H1 (cell line): ENCODE measurements around the gene XYLB. TPM values are rescaled to one million over a fixed set of nuclear protein-coding genes. Genes with fewer than 3 reads are reported as not detected.
"Not testable (repeated sequence)": the region's sequence is repeated elsewhere in the genome, so short reads cannot be mapped to it uniquely, and the experiment has no call there.

Source experiments
- CTCF ChIA-PET: fragments of 300-600 bp; sonication (Branson Sonifier 250); formaldehyde crosslinking; loops from one replicate; lab custom pipeline; 2021; ENCODE audit not compliant: partially characterized antibody; lab: Charles Lee
- POLR2A ChIA-PET: fragments of 300-600 bp; sonication (Branson Sonifier 250); formaldehyde crosslinking; loops from one replicate; lab custom pipeline; 2021; ENCODE audit warnings: inconsistent platforms; ENCODE audit not compliant: partially characterized antibody; lab: Charles Lee
- DNase-seq, 2 experiments: peaks; one replicate each; pipeline versions ENCODE4 v3.0.0 to v3.0.0-alpha.2; 2010 to 2022; ENCODE audit warnings: low spot score in 2 of 2, low read depth in 1 of 2, mixed read lengths in 1 of 2
- FAIRE-seq: peaks from 2 replicates; lab custom pipeline; 2011; peaks lifted over from hg19 to GRCh38; lab: Jason Lieb, UNC
- H2AFZ ChIP-seq: 2 replicates; pipeline ENCODE4 v1.8.1; 2012; ENCODE audit warnings: low read length, inconsistent platforms
- H2AK5ac ChIP-seq: 2 replicates; pipeline ENCODE4 v1.6.1; 2013; ENCODE audit warnings: low read depth, low read length
- H2BK120ac ChIP-seq: replicated peaks from 2 replicates; pipeline ENCODE3; 2013; ENCODE audit warnings: low read depth, low read length, inconsistent platforms
- H2BK12ac ChIP-seq: 2 replicates; pipeline ENCODE4 v1.6.1; 2013; ENCODE audit warnings: low read depth, low read length
- H2BK15ac ChIP-seq: 2 replicates; pipeline ENCODE4 v1.6.1; 2013; ENCODE audit warnings: low read length
- H2BK20ac ChIP-seq: 2 replicates; pipeline ENCODE4 v1.6.1; 2013; ENCODE audit warnings: low read length
- H2BK5ac ChIP-seq: 2 replicates; pipeline ENCODE4 v1.6.1; 2013; ENCODE audit warnings: low read depth, low read length
- H3K14ac ChIP-seq: 2 replicates; pipeline ENCODE4 v1.6.1; 2013; ENCODE audit warnings: inconsistent platforms; ENCODE audit not compliant: insufficient read length
- H3K18ac ChIP-seq: 2 replicates; pipeline ENCODE4 v1.6.1; 2013; ENCODE audit warnings: low read length; ENCODE audit errors: extremely low read depth
- H3K23ac ChIP-seq: 2 replicates; pipeline ENCODE4 v1.6.1; 2013; ENCODE audit warnings: inconsistent platforms; ENCODE audit not compliant: insufficient read length
- H3K23me2 ChIP-seq: 2 replicates; pipeline ENCODE4 v1.6.1; 2013; ENCODE audit warnings: low read depth, low read length
- H3K27ac ChIP-seq: 2 replicates; pipeline ENCODE4 v1.6.1; 2011; ENCODE audit warnings: low read depth, low read length, inconsistent platforms
- H3K27me3 ChIP-seq, 4 experiments: replicated peaks in 1 of 4; 1 replicate in 1 of 4; 2 replicates in 3 of 4; pipeline versions ENCODE4 v1.6.1 to v1.8.1; 2011 to 2013; ENCODE audit warnings: low read length in 3 of 4, mild to moderate bottlenecking in 3 of 4, inconsistent platforms in 2 of 4, mixed read lengths in 2 of 4, moderate library complexity in 1 of 4; ENCODE audit not compliant: control insufficient read depth in 3 of 4, insufficient read depth in 3 of 4; ENCODE audit errors: extremely low read depth in 1 of 4
- H3K36me3 ChIP-seq, 4 experiments: 2 replicates each; pipeline versions ENCODE4 v1.6.1 to v1.8.1; 2011 to 2013; ENCODE audit warnings: mild to moderate bottlenecking in 4 of 4, low read length in 3 of 4, moderate library complexity in 2 of 4, control low read depth in 1 of 4, inconsistent platforms in 1 of 4; ENCODE audit not compliant: insufficient read depth in 4 of 4, control insufficient read depth in 2 of 4
- H3K4ac ChIP-seq: replicated peaks from 2 replicates; pipeline ENCODE3; 2013; ENCODE audit warnings: low read length, low read depth, mixed read lengths, inconsistent platforms; ENCODE audit not compliant: insufficient read length
- H3K4me1 ChIP-seq, 4 experiments: replicated peaks in 1 of 4; 1 replicate in 1 of 4; 2 replicates in 3 of 4; pipeline versions ENCODE4 v1.6.1 to v1.8.1; 2011 to 2013; ENCODE audit warnings: low read length in 3 of 4, inconsistent platforms in 2 of 4, mixed read lengths in 1 of 4; ENCODE audit not compliant: insufficient read depth in 4 of 4, control insufficient read depth in 3 of 4
- H3K4me2 ChIP-seq, 2 experiments: 2 replicates each; pipeline versions ENCODE4 v1.6.1 to v1.8.1; 2011 to 2013; ENCODE audit warnings: low read depth in 2 of 2, low read length in 2 of 2, control low read depth in 1 of 2, inconsistent platforms in 1 of 2, mild to moderate bottlenecking in 1 of 2; ENCODE audit not compliant: insufficient read depth in 1 of 2
- H3K4me3 ChIP-seq, 4 experiments: fragments of 200-600, 300-600 bp in 1 of 4; sonication (generic), shearing (Covaris generic), sonication (Bioruptor Twin) in 1 of 4; 2 replicates each; pipeline versions ENCODE4 v1.5.1 to v1.8.1; 2011 to 2016; ENCODE audit warnings: low read length in 4 of 4, low read depth in 3 of 4, control low read depth in 2 of 4, inconsistent platforms in 2 of 4, mild to moderate bottlenecking in 2 of 4, mixed read lengths in 1 of 4, moderate library complexity in 1 of 4; ENCODE audit not compliant: insufficient read depth in 2 of 4; ENCODE audit errors: extremely low read depth in 1 of 4
- H3K56ac ChIP-seq: replicated peaks from 2 replicates; pipeline ENCODE3; 2013; ENCODE audit warnings: low read depth, mild to moderate bottlenecking, mixed read lengths, low read length, inconsistent platforms; ENCODE audit not compliant: insufficient read length
- H3K79me1 ChIP-seq: 2 replicates; pipeline ENCODE4 v1.6.1; 2013; ENCODE audit warnings: low read depth, low read length, control low read depth
- H3K79me2 ChIP-seq, 2 experiments: 2 replicates each; pipeline versions ENCODE4 v1.6.1 to v1.8.1; 2012 to 2013; ENCODE audit warnings: low read length in 2 of 2, mild to moderate bottlenecking in 2 of 2, inconsistent platforms in 1 of 2; ENCODE audit not compliant: insufficient read depth in 2 of 2, control insufficient read depth in 1 of 2
- H3K9ac ChIP-seq, 4 experiments: replicated peaks in 1 of 4; 1 replicate in 1 of 4; 2 replicates in 3 of 4; pipeline versions ENCODE4 v1.6.1 to v1.8.1; 2011 to 2013; ENCODE audit warnings: low read depth in 3 of 4, low read length in 3 of 4, control low read depth in 2 of 4, mild to moderate bottlenecking in 2 of 4, moderate library complexity in 2 of 4, inconsistent platforms in 1 of 4; ENCODE audit errors: extremely low read depth in 1 of 4
- H3K9me3 ChIP-seq, 2 experiments: 2 replicates each; pipeline versions ENCODE4 v1.6.1 to v1.8.1; 2012 to 2013; ENCODE audit warnings: mild to moderate bottlenecking in 2 of 2, moderate library complexity in 2 of 2, control low read depth in 1 of 2, inconsistent platforms in 1 of 2, low read depth in 1 of 2, low read length in 1 of 2, mixed read lengths in 1 of 2; ENCODE audit not compliant: insufficient read depth in 2 of 2
- H4K20me1 ChIP-seq, 2 experiments: replicated peaks in 1 of 2; 2 replicates each; pipeline versions ENCODE3 to v1.8.1; 2011 to 2013; ENCODE audit warnings: inconsistent platforms in 2 of 2, low read length in 2 of 2, mild to moderate bottlenecking in 1 of 2; ENCODE audit not compliant: insufficient read depth in 2 of 2, control insufficient read depth in 1 of 2
- H4K5ac ChIP-seq: 2 replicates; pipeline ENCODE4 v1.6.1; 2013; ENCODE audit warnings: low read length, low read depth, mixed read lengths, inconsistent platforms; ENCODE audit not compliant: insufficient read length
- H4K8ac ChIP-seq: 2 replicates; pipeline ENCODE4 v1.8.0; 2013; ENCODE audit warnings: mild to moderate bottlenecking, moderate library complexity, low read length, inconsistent platforms; ENCODE audit not compliant: insufficient read depth; ENCODE audit errors: extremely low read depth
- H4K91ac ChIP-seq: replicated peaks from 2 replicates; pipeline ENCODE3; 2013; ENCODE audit warnings: low read length, mixed read lengths, inconsistent platforms; ENCODE audit not compliant: insufficient read length
- WGBS, 2 experiments: shearing (Covaris generic) in 1 of 2; methylation state at CpG; one replicate each; pipeline versions ENCODE4 v1.1.6 to v1.1.7; 2013 to 2015; ENCODE audit warnings: low lambda C conversion rate in 2 of 2, mixed read lengths in 2 of 2, inconsistent platforms in 1 of 2, low coverage in 1 of 2, missing lambda C conversion rate in 1 of 2; ENCODE audit not compliant: insufficient replicate concordance in 2 of 2, insufficient coverage in 1 of 2, insufficient read length in 1 of 2; ENCODE audit errors: extremely low coverage in 1 of 2, missing lambda C conversion rate in 1 of 2; 5-methylcytosine and 5-hydroxymethylcytosine counted together
- polyA plus RNA-seq, 7 experiments: library from polyadenylated mRNA; depleted of rRNA in 3 of 7; stranded (reverse) in 5 of 7; unstranded in 2 of 7; fragments of >200 nt in 5 of 7; fragments of 200-250 nt in 2 of 7; gene quantifications; 1 replicate in 5 of 7; 2 replicates in 1 of 7; 4 replicates in 1 of 7; pipeline versions ENCODE4 v1.2.1 to v1.2.3, GENCODE V29; 2011 to 2013; ENCODE audit warnings: missing spikeins in 2 of 7, mixed read lengths in 2 of 7
- total RNA-seq: library from RNA; stranded (reverse); fragmentation: NEBNext Ultra II Directional; extraction: Animal tissue kit (Norgen Biotek cat#: 25700); gene quantifications from 2 replicates; pipeline ENCODE4 v1.2.1, GENCODE V29; 2021

Gene XYLB
- total and polyA plus RNA-seq, 2 of the 8 experiments (the other 6 are each of a cell fraction or from before 2014, with no cell fraction given) = 1.7 to 5.5 TPM

- H2BK5ac ChIP-seq, H3K18ac ChIP-seq, H2BK20ac ChIP-seq, H2BK15ac ChIP-seq, H3K23me2 ChIP-seq, DNase-seq, H3K4me1 ChIP-seq, H2AK5ac ChIP-seq, H3K79me1 ChIP-seq, H3K4me2 ChIP-seq, H3K4ac ChIP-seq, H2BK120ac ChIP-seq, H3K4me3 ChIP-seq, H4K20me1 ChIP-seq, H3K23ac ChIP-seq, H3K9ac ChIP-seq, H3K79me2 ChIP-seq, H3K14ac ChIP-seq, H3K56ac ChIP-seq, H4K8ac ChIP-seq, H4K91ac ChIP-seq, H4K5ac ChIP-seq, H3K27ac ChIP-seq, FAIRE-seq, H3K27me3 ChIP-seq, H2AFZ ChIP-seq, H3K36me3 ChIP-seq, H2BK12ac ChIP-seq: not testable (repeated sequence)
- WGBS, 2 experiments = 91% methylated on average over 5 of the region's 5 CpGs; no CpG with 5 or more reads in 1 of the 2 experiments
- ChIA-PET POLR2A (interaction anchor here (0.7 kb wide), 1 partner anchor 9 kb away, joined by 3 read pairs; no protein-coding TSS in a partner anchor), CTCF (interaction anchor here (1.0 kb wide), 1 partner anchor 16 kb away, joined by 4 read pairs; no protein-coding TSS in a partner anchor)
- H3K9me3 ChIP-seq = peaks cover 30 to 38% of the 10 kb centered on the region in 2 experiments
These were observed 86.5 kb downstream of the XYLB start for GRCh38 chr3:38432871-38433658.
